Fibroblast of mammary gland (primary cell): ENCODE data around the gene CREB1.

Source experiments
- DNase-seq: peaks from one replicate; pipeline ENCODE4 v3.0.0-alpha.2; 2010; ENCODE audit warnings: low read depth
- H3K4me3 ChIP-seq: 2 replicates; pipeline ENCODE4 v1.5.1; 2011; ENCODE audit warnings: low read depth, mild to moderate bottlenecking, low read length, moderate library complexity; ENCODE audit not compliant: control insufficient read depth
- TF ChIP-seq, protein P1 (sequence below): conservative IDR thresholded peaks from 2 replicates; pipeline ENCODE4 v1.5.1; 2011; ENCODE audit warnings: low read depth, low read length, inconsistent platforms; ENCODE audit not compliant: control insufficient read depth, insufficient read depth

Gene CREB1

DNA sequence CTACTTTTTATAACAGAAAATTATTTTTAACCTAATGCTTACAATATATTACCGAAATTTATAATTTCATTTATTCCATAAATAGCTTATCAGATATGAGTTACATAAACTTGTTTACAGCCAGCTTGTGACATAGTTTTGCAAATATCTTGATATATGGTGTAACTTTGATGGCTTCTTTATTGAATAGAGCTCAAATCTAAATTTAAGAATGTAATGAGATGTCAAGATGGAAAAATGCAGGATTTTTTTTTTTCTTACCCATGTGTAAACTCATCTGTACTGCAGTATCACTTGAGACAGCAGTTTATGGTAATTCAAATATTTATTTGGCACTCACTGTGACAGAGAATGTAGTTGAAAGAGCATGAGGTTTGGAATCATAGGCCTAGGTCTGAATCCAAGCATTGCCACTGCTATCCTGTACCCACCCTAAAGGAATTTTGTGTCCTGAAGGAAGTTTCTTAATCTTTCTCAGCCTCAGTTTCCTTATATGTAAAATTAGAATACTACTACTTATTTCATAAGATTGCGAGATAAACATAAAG lies 3.8 kb downstream of the CREB1 start:
- TF ChIP-seq, protein P1, sequence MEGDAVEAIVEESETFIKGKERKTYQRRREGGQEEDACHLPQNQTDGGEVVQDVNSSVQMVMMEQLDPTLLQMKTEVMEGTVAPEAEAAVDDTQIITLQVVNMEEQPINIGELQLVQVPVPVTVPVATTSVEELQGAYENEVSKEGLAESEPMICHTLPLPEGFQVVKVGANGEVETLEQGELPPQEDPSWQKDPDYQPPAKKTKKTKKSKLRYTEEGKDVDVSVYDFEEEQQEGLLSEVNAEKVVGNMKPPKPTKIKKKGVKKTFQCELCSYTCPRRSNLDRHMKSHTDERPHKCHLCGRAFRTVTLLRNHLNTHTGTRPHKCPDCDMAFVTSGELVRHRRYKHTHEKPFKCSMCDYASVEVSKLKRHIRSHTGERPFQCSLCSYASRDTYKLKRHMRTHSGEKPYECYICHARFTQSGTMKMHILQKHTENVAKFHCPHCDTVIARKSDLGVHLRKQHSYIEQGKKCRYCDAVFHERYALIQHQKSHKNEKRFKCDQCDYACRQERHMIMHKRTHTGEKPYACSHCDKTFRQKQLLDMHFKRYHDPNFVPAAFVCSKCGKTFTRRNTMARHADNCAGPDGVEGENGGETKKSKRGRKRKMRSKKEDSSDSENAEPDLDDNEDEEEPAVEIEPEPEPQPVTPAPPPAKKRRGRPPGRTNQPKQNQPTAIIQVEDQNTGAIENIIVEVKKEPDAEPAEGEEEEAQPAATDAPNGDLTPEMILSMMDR: no peak
- H3K4me3 ChIP-seq: no peak overlapping the region
- no peak for DNase-seq

DNA sequence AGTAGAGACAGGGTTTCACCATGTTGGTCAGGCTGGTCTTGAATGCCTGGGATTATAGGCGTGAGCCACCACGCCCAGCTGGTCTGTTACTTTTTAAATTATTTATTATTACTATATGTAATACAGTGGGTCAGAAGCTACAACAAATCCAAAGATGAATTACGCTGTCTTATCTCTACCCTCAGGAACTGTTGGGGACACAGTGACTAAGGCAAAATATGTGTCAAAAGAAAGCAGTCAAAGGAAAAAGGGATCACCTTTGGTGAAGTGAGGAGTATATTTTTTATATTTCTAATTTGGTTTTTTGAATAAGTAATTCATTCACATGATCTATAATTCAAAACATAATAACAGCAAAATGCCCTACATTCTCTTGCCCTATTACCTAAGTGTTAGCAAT lies 4.7 kb downstream of the CREB1 start:
- H3K4me3 ChIP-seq: no peak overlapping the region
- TF ChIP-seq, protein P1: no peak
- DNase-seq: no peak

DNA sequence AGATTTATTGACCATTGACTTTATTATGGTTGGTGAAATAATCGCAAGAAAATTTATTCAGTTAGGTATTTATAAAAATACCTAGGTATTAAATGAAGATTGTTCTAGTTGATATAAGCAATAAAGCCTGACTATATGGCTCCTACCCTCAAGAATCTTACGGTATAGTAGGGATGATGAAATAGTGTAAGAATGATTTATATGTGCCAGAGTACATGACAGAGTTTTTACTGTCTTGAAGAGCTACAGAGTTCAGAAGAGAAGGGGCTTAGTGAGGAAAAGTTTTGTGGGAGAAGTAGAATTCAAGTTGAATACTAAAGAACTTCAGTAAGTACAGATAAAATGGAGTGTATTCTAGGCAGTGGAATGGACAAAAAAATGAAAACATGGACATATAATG lies 9.7 kb downstream of the CREB1 start:
- H3K4me3 ChIP-seq: no peak overlapping the region
- no peak for DNase-seq
- TF ChIP-seq, protein P1: no peak

DNA sequence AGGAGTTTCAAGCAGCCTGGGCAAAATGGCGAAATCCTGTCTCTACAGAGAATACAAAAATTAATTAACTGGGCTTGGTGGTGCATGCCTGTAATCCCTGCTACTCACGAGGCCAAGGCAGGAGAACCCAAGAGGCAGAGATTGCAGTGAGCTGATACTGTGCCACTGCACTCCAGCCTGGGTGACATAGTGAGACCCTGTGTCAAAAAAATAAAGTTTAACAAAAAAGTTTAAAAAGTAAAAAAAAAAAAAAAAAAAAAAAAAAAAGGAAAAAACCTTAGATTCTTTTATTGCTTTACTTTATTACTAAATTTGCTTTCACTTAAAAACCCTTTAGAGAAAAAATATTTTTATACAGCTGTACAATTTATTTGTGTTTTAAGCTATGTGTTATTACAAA lies 10.7 kb downstream of the CREB1 start:
- H3K4me3 ChIP-seq: no peak overlapping the region
- DNase-seq: no peak
- TF ChIP-seq, protein P1: no peak

DNA sequence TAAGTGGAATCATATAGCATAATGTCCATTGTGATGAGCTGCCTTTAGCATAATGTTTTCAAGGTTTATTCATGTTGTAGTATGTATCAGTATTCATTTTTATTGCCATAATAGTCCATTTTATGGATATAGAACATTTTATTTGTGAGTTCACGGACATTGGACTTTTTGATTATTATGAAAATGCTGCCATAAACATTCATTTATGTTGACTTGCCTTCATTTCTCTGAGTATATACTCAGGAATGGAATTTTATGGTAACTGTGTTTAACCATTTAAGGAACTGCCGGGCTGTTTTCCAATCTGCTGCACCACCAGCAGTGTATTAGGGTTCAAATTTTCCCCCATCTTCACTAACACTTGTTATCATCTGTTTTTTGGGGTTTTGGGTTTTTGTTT lies 12.2 kb downstream of the CREB1 start:
- no peak for DNase-seq
- no peak overlapping the region for H3K4me3 ChIP-seq
- TF ChIP-seq, protein P1: no peak

DNA sequence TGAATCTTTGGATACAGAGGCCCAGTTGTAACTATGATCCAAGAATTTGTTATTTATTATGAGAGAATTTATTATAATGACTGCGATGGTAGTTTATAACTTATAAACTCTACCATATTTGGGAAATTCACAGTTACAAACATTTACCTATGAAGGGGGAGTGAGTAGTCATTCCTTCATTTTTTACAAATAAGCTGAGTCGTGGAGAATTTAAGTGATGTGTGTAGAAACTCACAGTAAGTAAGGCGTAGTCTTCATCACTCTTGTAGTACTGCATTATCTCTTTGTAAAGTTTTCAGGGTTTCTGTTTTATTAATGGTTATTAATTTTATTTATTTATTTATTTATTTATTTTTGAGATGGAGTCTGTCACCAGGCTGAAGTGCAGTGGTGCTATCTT lies 13.5 kb downstream of the CREB1 start:
- DNase-seq: no peak
- no peak overlapping the region for H3K4me3 ChIP-seq
- TF ChIP-seq, protein P1: no peak

DNA sequence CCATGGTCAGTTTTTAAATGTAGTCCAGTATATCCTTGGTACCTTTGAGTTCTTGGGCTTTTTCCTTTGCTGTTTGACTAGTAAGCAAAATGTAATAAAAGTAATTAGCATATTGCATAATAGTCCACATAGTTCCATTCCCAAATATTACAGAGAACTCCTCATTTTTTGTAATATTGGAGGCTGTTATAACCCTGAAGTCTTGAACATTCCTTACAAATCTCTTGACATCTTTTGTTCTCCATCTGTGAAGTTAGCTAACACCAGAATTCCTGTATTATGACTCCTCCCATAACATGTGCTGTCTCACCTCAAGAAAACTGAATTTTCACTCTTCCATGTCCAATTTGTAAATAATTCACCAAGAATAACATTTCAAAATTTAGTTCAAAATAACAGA lies 17.1 kb downstream of the CREB1 start:
- TF ChIP-seq, protein P1: no peak
- no peak for DNase-seq
- no peak overlapping the region for H3K4me3 ChIP-seq
